Stomach (tissue), 4 donors: ENCODE measurements around the gene TMEM178B.

ENCODE experiments used
- POLR2A ChIP-seq, 4 donors: fragments of 450-650 bp; IDR thresholded peaks; one replicate each; pipeline ENCODE4 v1.6.1; 2016; ENCODE audit warnings: antibody characterized with exemption in 4 of 4, control low read depth in 2 of 4, mild to moderate bottlenecking in 1 of 4, moderate library complexity in 1 of 4
- POLR2AphosphoS5 ChIP-seq, 3 donors: sonication (generic); formaldehyde crosslinking; IDR thresholded peaks; one replicate each; pipeline ENCODE4 v1.6.1; 2016; ENCODE audit warnings: antibody characterized with exemption in 3 of 3
- TF ChIP-seq, protein P1 (sequence below), 7 experiments: fragments of 450-650 bp in 4 of 7; fragments of 200-600 bp in 3 of 7; sonication (generic) in 3 of 7; IDR thresholded peaks; one replicate each; pipeline ENCODE4 v1.5.1; 2016 to 2019; ENCODE audit warnings: antibody characterized with exemption in 7 of 7, control low read depth in 2 of 7, mild to moderate bottlenecking in 1 of 7

DNA sequence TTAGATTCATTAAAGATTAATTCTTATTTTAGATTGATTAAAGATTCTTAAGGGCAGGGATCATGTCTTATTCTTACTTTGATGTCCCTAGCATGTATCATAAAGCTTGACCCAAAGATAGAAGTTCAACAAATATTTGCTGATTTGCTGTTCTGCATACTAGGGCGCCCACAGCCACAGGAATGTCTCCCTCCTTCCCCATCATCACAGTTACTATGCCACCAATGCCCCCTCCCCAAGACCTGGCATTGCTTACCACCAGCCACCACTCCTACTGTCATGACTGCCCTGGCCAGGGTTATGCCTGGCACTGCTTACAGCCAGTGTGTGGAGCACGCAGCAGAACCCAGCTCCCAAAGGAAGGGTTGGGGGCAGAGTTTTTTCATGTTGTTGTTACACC lies 390.7 kb downstream of the TMEM178B start:
- TF ChIP-seq POLR2A (IDR thresholded peaks at IDR 0.05) (no peak), POLR2AphosphoS5 (IDR thresholded peaks at IDR 0.05) (no peak)
- TF ChIP-seq, protein P1, sequence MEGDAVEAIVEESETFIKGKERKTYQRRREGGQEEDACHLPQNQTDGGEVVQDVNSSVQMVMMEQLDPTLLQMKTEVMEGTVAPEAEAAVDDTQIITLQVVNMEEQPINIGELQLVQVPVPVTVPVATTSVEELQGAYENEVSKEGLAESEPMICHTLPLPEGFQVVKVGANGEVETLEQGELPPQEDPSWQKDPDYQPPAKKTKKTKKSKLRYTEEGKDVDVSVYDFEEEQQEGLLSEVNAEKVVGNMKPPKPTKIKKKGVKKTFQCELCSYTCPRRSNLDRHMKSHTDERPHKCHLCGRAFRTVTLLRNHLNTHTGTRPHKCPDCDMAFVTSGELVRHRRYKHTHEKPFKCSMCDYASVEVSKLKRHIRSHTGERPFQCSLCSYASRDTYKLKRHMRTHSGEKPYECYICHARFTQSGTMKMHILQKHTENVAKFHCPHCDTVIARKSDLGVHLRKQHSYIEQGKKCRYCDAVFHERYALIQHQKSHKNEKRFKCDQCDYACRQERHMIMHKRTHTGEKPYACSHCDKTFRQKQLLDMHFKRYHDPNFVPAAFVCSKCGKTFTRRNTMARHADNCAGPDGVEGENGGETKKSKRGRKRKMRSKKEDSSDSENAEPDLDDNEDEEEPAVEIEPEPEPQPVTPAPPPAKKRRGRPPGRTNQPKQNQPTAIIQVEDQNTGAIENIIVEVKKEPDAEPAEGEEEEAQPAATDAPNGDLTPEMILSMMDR (IDR thresholded peaks at IDR 0.05) = no peak
